CD4-positive, alpha-beta T cell (primary cell): ENCODE measurements around the gene PIM2. TPM values are rescaled to one million over a fixed set of nuclear protein-coding genes. Genes with fewer than 3 reads are reported as not detected.
A peak's percentile ranks its signal among the peaks of the same experiment; 100 is the strongest.

Experiments used
- ATAC-seq: fragments of 200-7000 bp; cut with Tn5 transposase; one replicate; pipeline ENCODE4 v1.10.0; 2022; ENCODE audit warnings: mild to moderate bottlenecking; ENCODE audit not compliant: poor library complexity
- CTCF ChIA-PET: fragments of 350-600 bp; sonication (Branson Sonifier 250); formaldehyde crosslinking; loops from one replicate; lab custom pipeline; 2021; ENCODE audit warnings: antibody characterized with exemption, inconsistent platforms; lab: Charles Lee
- POLR2A ChIA-PET: fragments of 350-600 bp; sonication (Branson Sonifier 250); formaldehyde crosslinking; loops from one replicate; lab custom pipeline; 2021; ENCODE audit warnings: antibody characterized with exemption, inconsistent platforms; lab: Charles Lee
- DNase-seq, 14 experiments: peaks; one replicate each; pipeline ENCODE4 v3.0.0-alpha.2; 2013 to 2020; ENCODE audit warnings: mixed read lengths in 2 of 14
- H3K27ac ChIP-seq, 2 donors: one replicate each; pipeline versions ENCODE4 v1.5.1 to v1.7.0; 2013; ENCODE audit warnings: low read length in 2 of 2, low read depth in 1 of 2, mild to moderate bottlenecking in 1 of 2
- H3K27me3 ChIP-seq, 2 experiments: 1 replicate in 1 of 2; 2 replicates in 1 of 2; pipeline versions ENCODE4 v1.6.1 to v1.7.0; 2013; ENCODE audit warnings: low read length in 2 of 2, control low read depth in 1 of 2, mild to moderate bottlenecking in 1 of 2, moderate library complexity in 1 of 2; ENCODE audit not compliant: insufficient read depth in 2 of 2, control insufficient read depth in 1 of 2
- H3K36me3 ChIP-seq: one replicate; pipeline ENCODE4 v1.6.1; 2013; ENCODE audit warnings: low read length, control low read depth; ENCODE audit not compliant: insufficient read depth
- H3K4me1 ChIP-seq: one replicate; pipeline ENCODE4 v1.6.1; 2013; ENCODE audit warnings: low read length, control low read depth; ENCODE audit not compliant: insufficient read depth
- H3K4me3 ChIP-seq: one replicate; pipeline ENCODE4 v1.5.1; 2013; ENCODE audit warnings: mild to moderate bottlenecking, low read length, moderate library complexity
- H3K9me3 ChIP-seq, 2 experiments: 1 replicate in 1 of 2; 2 replicates in 1 of 2; pipeline versions ENCODE4 v1.6.1 to v1.7.0; 2013; ENCODE audit warnings: low read length in 2 of 2, mild to moderate bottlenecking in 2 of 2, control low read depth in 1 of 2, moderate library complexity in 1 of 2; ENCODE audit not compliant: control insufficient read depth in 1 of 2, insufficient read depth in 1 of 2
- H3K27ac Mint-ChIP-seq: one replicate; pipeline ENCODE4 v1.8.0; 2020; ENCODE audit warnings: mixed read lengths
- H3K27me3 Mint-ChIP-seq: one replicate; pipeline ENCODE4 v1.8.0; 2021; ENCODE audit warnings: mixed read lengths
- H3K36me3 Mint-ChIP-seq: one replicate; pipeline ENCODE4 v1.8.0; 2021; ENCODE audit warnings: low read depth, mixed read lengths
- H3K4me1 Mint-ChIP-seq: one replicate; pipeline ENCODE4 v1.8.0; 2021; ENCODE audit warnings: low read depth, mixed read lengths
- H3K4me3 Mint-ChIP-seq: one replicate; pipeline ENCODE4 v1.8.0; 2020; ENCODE audit warnings: mild to moderate bottlenecking, mixed read lengths
- H3K9me3 Mint-ChIP-seq: one replicate; pipeline ENCODE4 v1.8.0; 2020; ENCODE audit warnings: mixed read lengths
- intact Hi-C, 2 experiments: fragments of 100-400 bp; cut with DNase I in 1 of 2; cut with micrococcal nuclease in 1 of 2; formaldehyde crosslinking; loops; one replicate each; pipeline versions ENCODE4 v1.15.1 to v1.9.0; 2023 to 2025; cut with DNase I, micrococcal nuclease
- total RNA-seq, 174 experiments: library from RNA in 2 of 174; stranded (reverse) in 2 of 174; gene quantifications; one replicate each; pipeline ENCODE4 v1.2.3 and lab custom pipeline; 2021 to 2026
- TF ChIP-seq, protein P1 (sequence below): fragments of 200-600 bp; IDR thresholded peaks from one replicate; pipeline ENCODE4 v1.8.0; 2022; ENCODE audit warnings: antibody characterized with exemption, mild to moderate bottlenecking

Gene PIM2
- total RNA-seq, 2 experiments from 2014 or later = 212 to 225 TPM

DNA sequence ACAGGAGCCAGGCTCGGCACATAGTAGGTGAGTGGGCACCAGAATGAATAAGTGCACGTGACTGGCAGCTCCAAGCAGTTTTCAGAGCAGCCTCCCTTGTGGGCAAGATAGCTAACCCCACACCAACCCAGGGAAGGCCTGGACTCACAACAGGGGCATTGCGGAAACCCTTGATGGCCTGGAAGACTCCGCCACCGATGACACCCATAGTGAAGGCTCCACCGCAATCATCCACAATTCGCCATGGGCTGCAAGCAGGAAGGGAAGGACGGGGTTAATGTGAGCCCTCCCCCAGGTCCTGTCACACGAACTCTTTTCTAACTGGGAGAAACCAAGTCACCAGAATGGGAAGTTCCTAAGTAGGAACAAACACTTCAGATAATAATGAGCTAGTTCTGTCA is 22.2 kb downstream of the PIM2 start:
- Mint-ChIP-seq H3K4me3 (peak overlapping the region; percentile 91), H3K27ac (peak overlapping the region; percentile 90), H3K36me3 (peaks cover 30% of the 10 kb centered on the region), H3K9me3 (no peaks in the 10 kb centered on the region), H3K27me3 (no peaks in the 10 kb centered on the region), H3K4me1 (peaks cover 32% of the 10 kb centered on the region)
- H3K27me3 ChIP-seq = no peaks in the 10 kb centered on the region
- POLR2A ChIA-PET = interaction anchor here (0.9 to 2.7 kb wide), 8 partner anchors 15 to 322 kb away, joined by 4 to 47 read pairs (median 10); partner anchors contain the start of genes HDAC6, OTUD5, RBM3 and SLC35A2
- H3K4me3 ChIP-seq = peak overlapping the region; percentile 91
- peaks cover 41% of the 10 kb centered on the region for H3K4me1 ChIP-seq
- H3K36me3 ChIP-seq = peaks cover 32% of the 10 kb centered on the region
- DNase-seq = no peak
- no peaks in the 10 kb centered on the region for H3K9me3 ChIP-seq
- TF ChIP-seq, protein P1, sequence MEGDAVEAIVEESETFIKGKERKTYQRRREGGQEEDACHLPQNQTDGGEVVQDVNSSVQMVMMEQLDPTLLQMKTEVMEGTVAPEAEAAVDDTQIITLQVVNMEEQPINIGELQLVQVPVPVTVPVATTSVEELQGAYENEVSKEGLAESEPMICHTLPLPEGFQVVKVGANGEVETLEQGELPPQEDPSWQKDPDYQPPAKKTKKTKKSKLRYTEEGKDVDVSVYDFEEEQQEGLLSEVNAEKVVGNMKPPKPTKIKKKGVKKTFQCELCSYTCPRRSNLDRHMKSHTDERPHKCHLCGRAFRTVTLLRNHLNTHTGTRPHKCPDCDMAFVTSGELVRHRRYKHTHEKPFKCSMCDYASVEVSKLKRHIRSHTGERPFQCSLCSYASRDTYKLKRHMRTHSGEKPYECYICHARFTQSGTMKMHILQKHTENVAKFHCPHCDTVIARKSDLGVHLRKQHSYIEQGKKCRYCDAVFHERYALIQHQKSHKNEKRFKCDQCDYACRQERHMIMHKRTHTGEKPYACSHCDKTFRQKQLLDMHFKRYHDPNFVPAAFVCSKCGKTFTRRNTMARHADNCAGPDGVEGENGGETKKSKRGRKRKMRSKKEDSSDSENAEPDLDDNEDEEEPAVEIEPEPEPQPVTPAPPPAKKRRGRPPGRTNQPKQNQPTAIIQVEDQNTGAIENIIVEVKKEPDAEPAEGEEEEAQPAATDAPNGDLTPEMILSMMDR = no peak
- H3K27ac ChIP-seq = peak overlapping the region; percentile 93 to 98
- CTCF ChIA-PET = interaction anchor here (1.4 to 2.5 kb wide), 2 partner anchors 41 to 159 kb away, joined by 3 to 7 read pairs; no protein-coding TSS in a partner anchor
- ATAC-seq = no peak
- intact Hi-C loops = loop anchor here (2.0 to 5.0 kb wide), 5 partner anchors 14 to 248 kb away; partner anchors contain the start of genes HDAC6 (in 1 of the 2), SLC35A2 (in 1 of the 2) and TFE3 (in 1 of the 2)

DNA sequence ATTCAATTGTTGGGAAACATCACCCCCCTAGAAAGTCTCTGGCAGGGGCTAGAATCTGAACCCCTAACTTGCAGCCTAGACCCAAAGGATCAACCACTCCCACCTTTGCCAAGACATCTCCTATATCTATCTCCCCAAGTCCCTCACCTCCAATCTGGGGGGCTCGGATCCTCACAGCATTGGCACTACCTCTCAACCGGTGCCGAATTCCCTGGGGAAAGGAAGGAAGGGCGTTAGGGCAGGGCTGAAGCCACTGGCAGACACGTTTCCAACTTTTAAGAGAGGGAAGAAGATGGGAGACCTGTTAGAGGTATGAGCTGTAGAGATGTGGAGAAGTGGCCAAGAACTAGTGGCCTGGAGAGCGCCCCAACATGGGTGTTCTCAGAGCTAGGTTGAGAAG is 23.9 kb downstream of the PIM2 start:
- peak overlapping the region; percentile 72 for H3K4me3 Mint-ChIP-seq
- ChIA-PET POLR2A (interaction anchor here (1.3 kb wide), 1 partner anchor 46 kb away, joined by 3 read pairs; no protein-coding TSS in a partner anchor), CTCF (no interaction called here)
- Histone ChIP-seq H3K9me3 (no peaks in the 10 kb centered on the region), H3K27me3 (no peaks in the 10 kb centered on the region), H3K4me1 (peaks cover 48% of the 10 kb centered on the region), H3K27ac (no peak overlapping the region), H3K36me3 (peaks cover 24% of the 10 kb centered on the region), H3K4me3 (no peak overlapping the region)
- no peaks in the 10 kb centered on the region for H3K27me3 Mint-ChIP-seq
- H3K4me1 Mint-ChIP-seq = peaks cover 43% of the 10 kb centered on the region
- intact Hi-C loops = loop anchor here (5.0 kb wide), 3 partner anchors 93 to 158 kb away; partner anchors contain the start of genes TFE3 (in 2 of the 2) and HDAC6 (in 1 of the 2)
- peak overlapping the region; percentile 64 for H3K27ac Mint-ChIP-seq
- no peaks in the 10 kb centered on the region for H3K9me3 Mint-ChIP-seq
- ATAC-seq = no peak
- peaks cover 30% of the 10 kb centered on the region for H3K36me3 Mint-ChIP-seq
- TF ChIP-seq, protein P1 = no peak
- DNase-seq = no peak

DNA sequence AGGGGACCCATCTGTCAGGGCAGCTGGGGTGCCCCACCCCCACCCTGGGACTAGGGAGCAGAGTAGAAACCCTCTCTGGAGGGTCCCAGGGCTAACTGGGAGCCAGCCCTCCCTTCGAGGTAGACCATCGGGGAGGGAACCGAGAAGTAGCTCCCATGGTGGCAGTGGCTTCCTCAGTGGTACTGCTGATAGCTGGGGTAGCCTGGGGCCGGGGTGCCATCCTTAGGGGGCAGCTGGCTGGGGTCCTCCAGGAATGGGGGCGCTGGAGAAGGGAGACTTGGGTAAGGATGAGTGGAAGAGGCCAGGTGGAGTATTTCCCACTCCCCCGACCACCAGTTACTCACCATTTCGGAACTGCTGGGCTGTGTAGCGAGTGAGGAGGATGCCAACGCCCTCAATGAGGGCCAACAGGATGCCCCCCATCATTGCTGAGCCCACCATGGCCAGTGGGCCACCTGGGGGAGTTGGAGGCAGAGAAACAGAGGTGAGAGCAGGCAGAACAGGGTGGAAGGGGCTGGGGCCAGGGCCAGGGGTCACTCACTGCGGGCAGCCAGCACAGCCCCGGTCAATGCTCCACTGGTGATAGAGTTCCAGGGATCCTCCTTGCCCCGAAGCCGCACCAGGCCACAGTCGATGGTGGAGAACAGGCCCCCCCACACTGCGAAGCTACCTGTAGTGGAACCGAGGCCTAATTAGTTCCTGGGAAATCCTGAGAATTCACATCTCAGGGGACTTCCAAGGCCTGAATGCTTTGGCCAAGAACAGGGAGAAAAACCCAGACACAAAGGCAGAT is 25.1 kb downstream of the PIM2 start:
- no peaks in the 10 kb centered on the region for H3K9me3 ChIP-seq
- Mint-ChIP-seq H3K4me3 (peak overlapping the region; percentile 34), H3K9me3 (no peaks in the 10 kb centered on the region), H3K27me3 (no peaks in the 10 kb centered on the region), H3K27ac (no peak overlapping the region), H3K4me1 (peaks cover 43% of the 10 kb centered on the region), H3K36me3 (peaks cover 30% of the 10 kb centered on the region)
- H3K27me3 ChIP-seq = no peaks in the 10 kb centered on the region
- TF ChIP-seq, protein P1 = no peak
- no peak for ATAC-seq
- CTCF ChIA-PET = no interaction called here
- H3K36me3 ChIP-seq = peaks cover 19% of the 10 kb centered on the region
- no peak overlapping the region for H3K27ac ChIP-seq
- DNase-seq = no peak
- intact Hi-C loops = loop anchor here in 1 of 2 experiments (2.0 to 5.0 kb wide), 2 partner anchors 51 to 149 kb away; partner anchors contain the start of gene TFE3
- peaks cover 37% of the 10 kb centered on the region for H3K4me1 ChIP-seq
- H3K4me3 ChIP-seq = no peak overlapping the region
- POLR2A ChIA-PET = interaction anchor here (1.3 kb wide), 1 partner anchor 47 kb away, joined by 3 read pairs; no protein-coding TSS in a partner anchor
